Neural cell (in vitro differentiated cells): ENCODE data around the gene SULT6B1.

Source experiments
- POLR2AphosphoS5 ChIP-seq: IDR thresholded peaks from 2 replicates; pipeline ENCODE4 v1.6.1; 2012
- TF ChIP-seq, protein P1 (sequence below): fragments of 450-650 bp; IDR thresholded peaks from 2 replicates; pipeline ENCODE4 v1.5.1; 2014; ENCODE audit warnings: antibody characterized with exemption, mild to moderate bottlenecking, moderate library complexity; ENCODE audit not compliant: poor library complexity, severe bottlenecking
- TF ChIP-seq, protein P2 (sequence below): IDR thresholded peaks from 2 replicates; pipeline ENCODE4 v1.6.1; 2012; ENCODE audit warnings: borderline replicate concordance

DNA sequence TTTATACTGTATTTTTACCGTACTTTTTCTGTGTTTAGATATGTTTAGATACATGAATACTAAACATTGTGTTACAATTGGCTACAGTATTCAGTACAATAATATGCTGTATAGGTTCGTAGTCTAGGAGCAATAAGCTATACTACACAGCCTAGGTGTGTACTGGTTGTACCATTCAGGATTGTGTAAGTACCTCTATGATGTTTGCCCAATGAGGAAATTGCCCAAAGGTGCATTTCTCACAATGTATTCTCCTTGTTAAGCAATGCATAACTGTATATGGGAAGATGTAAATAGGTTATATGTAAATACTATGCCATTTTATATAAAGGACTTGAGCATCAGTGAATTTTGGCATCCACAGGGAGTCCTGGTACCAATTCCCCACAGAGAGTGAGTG is 42.4 kb downstream of the SULT6B1 start:
- TF ChIP-seq, protein P1, sequence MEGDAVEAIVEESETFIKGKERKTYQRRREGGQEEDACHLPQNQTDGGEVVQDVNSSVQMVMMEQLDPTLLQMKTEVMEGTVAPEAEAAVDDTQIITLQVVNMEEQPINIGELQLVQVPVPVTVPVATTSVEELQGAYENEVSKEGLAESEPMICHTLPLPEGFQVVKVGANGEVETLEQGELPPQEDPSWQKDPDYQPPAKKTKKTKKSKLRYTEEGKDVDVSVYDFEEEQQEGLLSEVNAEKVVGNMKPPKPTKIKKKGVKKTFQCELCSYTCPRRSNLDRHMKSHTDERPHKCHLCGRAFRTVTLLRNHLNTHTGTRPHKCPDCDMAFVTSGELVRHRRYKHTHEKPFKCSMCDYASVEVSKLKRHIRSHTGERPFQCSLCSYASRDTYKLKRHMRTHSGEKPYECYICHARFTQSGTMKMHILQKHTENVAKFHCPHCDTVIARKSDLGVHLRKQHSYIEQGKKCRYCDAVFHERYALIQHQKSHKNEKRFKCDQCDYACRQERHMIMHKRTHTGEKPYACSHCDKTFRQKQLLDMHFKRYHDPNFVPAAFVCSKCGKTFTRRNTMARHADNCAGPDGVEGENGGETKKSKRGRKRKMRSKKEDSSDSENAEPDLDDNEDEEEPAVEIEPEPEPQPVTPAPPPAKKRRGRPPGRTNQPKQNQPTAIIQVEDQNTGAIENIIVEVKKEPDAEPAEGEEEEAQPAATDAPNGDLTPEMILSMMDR, result no peak
- TF ChIP-seq POLR2AphosphoS5, result no peak
- TF ChIP-seq, protein P2, sequence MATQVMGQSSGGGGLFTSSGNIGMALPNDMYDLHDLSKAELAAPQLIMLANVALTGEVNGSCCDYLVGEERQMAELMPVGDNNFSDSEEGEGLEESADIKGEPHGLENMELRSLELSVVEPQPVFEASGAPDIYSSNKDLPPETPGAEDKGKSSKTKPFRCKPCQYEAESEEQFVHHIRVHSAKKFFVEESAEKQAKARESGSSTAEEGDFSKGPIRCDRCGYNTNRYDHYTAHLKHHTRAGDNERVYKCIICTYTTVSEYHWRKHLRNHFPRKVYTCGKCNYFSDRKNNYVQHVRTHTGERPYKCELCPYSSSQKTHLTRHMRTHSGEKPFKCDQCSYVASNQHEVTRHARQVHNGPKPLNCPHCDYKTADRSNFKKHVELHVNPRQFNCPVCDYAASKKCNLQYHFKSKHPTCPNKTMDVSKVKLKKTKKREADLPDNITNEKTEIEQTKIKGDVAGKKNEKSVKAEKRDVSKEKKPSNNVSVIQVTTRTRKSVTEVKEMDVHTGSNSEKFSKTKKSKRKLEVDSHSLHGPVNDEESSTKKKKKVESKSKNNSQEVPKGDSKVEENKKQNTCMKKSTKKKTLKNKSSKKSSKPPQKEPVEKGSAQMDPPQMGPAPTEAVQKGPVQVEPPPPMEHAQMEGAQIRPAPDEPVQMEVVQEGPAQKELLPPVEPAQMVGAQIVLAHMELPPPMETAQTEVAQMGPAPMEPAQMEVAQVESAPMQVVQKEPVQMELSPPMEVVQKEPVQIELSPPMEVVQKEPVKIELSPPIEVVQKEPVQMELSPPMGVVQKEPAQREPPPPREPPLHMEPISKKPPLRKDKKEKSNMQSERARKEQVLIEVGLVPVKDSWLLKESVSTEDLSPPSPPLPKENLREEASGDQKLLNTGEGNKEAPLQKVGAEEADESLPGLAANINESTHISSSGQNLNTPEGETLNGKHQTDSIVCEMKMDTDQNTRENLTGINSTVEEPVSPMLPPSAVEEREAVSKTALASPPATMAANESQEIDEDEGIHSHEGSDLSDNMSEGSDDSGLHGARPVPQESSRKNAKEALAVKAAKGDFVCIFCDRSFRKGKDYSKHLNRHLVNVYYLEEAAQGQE, result no peak
